ENCODE data around the gene CDH13. TPM values are rescaled to one million over a fixed set of nuclear protein-coding genes. Genes with fewer than 3 reads are reported as not detected.

The CDH13 gene
- total and polyA plus RNA-seq, 12 donors, result 0.86 to 30.6 (median 2.4) TPM

DNA sequence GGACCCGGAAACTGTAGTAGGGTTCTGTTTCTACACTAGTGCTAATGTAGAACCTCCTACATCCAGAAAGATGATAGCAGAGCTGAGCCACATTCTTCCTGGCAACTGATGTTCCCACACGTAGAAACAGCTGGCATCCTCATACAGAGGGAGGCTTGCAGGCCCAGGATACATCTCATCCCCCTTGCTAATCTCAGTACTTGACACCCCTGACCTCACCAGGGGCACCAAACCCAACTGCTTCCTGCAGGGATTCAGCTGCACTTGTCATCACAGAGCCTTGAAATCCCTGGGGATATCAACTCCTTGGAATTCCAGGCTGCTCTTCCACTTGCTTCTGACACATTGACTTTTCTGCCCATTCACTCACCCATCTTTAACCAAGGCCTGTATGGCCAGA lies 1105.8 kb downstream of the CDH13 start:
- no peak for DNase-seq
- H3K27me3 ChIP-seq, result no peaks in the 10 kb centered on the region
- intact Hi-C loops (cut with DNase I), result no loop called here
- H3K9me3 ChIP-seq (replicated peaks in 1 of 3), result no peaks in the 10 kb centered on the region
- no peak overlapping the region for H3K4me3 ChIP-seq
- no peak for TF ChIP-seq POLR2A (IDR thresholded peaks at IDR 0.05)
- TF ChIP-seq, protein P1, sequence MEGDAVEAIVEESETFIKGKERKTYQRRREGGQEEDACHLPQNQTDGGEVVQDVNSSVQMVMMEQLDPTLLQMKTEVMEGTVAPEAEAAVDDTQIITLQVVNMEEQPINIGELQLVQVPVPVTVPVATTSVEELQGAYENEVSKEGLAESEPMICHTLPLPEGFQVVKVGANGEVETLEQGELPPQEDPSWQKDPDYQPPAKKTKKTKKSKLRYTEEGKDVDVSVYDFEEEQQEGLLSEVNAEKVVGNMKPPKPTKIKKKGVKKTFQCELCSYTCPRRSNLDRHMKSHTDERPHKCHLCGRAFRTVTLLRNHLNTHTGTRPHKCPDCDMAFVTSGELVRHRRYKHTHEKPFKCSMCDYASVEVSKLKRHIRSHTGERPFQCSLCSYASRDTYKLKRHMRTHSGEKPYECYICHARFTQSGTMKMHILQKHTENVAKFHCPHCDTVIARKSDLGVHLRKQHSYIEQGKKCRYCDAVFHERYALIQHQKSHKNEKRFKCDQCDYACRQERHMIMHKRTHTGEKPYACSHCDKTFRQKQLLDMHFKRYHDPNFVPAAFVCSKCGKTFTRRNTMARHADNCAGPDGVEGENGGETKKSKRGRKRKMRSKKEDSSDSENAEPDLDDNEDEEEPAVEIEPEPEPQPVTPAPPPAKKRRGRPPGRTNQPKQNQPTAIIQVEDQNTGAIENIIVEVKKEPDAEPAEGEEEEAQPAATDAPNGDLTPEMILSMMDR (IDR thresholded peaks at IDR 0.05), result no peak
- H3K27ac ChIP-seq, result no peak overlapping the region
- no peaks in the 10 kb centered on the region for H3K36me3 ChIP-seq (replicated peaks in 1 of 2)
- WGBS, 4 donors, result 62 to 77% (median 72%) methylated on average over 2 of the region's 2 CpGs
- no peaks in the 10 kb centered on the region for H3K4me1 ChIP-seq (replicated peaks in 1 of 2)

DNA sequence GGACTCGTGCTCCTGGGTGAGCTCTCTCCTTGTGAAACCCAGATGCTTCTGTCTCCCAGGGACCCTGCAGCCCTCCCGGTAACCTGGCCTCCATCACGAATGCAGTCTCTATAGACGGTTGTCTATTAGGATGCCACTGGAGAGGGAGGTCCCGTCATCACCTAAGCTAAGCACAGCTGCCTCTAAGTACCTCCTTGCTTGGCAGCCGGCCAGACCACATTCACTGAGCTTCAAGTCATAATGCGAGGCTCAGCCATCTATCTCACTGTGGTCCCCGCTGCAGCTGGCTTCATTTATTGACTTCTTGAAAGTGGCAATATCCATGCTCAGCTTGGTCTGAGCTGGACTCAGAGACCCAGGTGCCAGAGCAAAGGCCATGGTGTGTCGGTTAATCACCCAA lies 1106.5 kb downstream of the CDH13 start:
- 55 to 82% (median 63%) methylated on average over 6 to 9 of the region's 9 CpGs for whole genome bisulfite sequencing, 4 donors
- intact Hi-C loops (cut with DNase I), result no loop called here
- Histone ChIP-seq H3K4me1 (replicated peaks in 1 of 2) (no peaks in the 10 kb centered on the region), H3K27ac (no peak overlapping the region), H3K4me3 (no peak overlapping the region), H3K27me3 (no peaks in the 10 kb centered on the region), H3K36me3 (replicated peaks in 1 of 2) (no peaks in the 10 kb centered on the region), H3K9me3 (replicated peaks in 1 of 3) (no peaks in the 10 kb centered on the region)
- TF ChIP-seq, protein P1 (IDR thresholded peaks at IDR 0.05), result no peak
- no peak for TF ChIP-seq POLR2A (IDR thresholded peaks at IDR 0.05)
- DNase-seq, result peak in 1 of 7 donors; percentile 22

DNA sequence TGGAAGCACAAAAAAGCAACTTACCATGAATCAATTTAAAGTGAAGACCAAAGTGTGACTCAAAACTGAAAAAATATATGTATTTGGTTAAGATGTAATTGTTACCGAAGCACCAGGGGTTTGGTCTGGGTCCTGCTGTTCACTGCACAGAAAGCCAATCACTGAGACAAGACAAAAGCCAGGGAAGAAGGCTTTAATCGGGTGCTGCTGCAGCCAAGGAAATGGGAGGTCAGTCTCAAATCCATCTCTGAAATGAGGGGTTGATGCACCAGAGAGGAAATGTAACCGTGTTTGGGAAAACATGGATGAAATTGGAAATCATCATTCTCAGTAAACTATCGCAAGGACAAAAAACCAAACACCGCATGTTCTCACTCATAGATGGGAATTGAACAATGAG lies 1107.4 kb downstream of the CDH13 start:
- DNase-seq, result no peak
- TF ChIP-seq POLR2A (IDR thresholded peaks at IDR 0.05), result no peak
- TF ChIP-seq, protein P1 (IDR thresholded peaks at IDR 0.05), result no peak
- Histone ChIP-seq H3K4me3 (no peak overlapping the region), H3K9me3 (replicated peaks in 1 of 3) (no peaks in the 10 kb centered on the region), H3K4me1 (replicated peaks in 1 of 2) (no peaks in the 10 kb centered on the region), H3K27ac (no peak overlapping the region), H3K36me3 (replicated peaks in 1 of 2) (no peaks in the 10 kb centered on the region), H3K27me3 (no peaks in the 10 kb centered on the region)
- intact Hi-C loops (cut with DNase I), result no loop called here
- 67 to 87% (median 72%) methylated on average over 5 of the region's 5 CpGs for WGBS, 4 donors

DNA sequence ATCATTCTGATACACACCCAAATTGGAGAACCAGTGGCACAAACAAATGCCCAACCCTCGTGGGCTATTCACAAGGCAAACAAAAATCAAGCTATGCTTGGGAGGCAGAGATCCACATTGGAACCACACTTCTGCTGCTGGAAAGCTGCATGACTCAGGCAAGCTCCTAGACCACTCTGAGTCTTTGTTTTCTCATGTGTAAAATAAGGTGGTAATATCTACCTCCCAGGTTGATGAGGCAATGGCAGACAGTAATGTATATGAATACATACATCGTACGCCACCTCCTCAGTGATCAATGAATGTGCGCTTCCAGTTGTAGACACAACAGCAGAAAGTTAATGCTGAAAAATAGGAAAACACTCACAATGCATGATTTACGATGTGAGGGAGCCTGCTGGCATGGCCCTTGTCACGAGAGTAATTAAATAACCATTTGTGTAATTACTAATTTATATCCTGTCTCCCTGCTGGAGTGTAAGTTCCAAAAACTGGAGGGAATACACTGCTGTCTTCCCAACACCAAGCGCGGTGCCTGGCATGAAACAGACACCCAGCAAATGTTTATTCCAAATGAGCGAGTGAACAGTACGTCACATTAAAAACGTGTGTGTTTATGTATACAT lies 1111.1 kb downstream of the CDH13 start:
- intact Hi-C loops (cut with DNase I), result no loop called here
- WGBS, 4 donors, result 66 to 86% (median 69%) methylated on average over 11 of the region's 11 CpGs
- Histone ChIP-seq H3K4me3 (no peak overlapping the region), H3K27me3 (no peaks in the 10 kb centered on the region), H3K36me3 (replicated peaks in 1 of 2) (no peaks in the 10 kb centered on the region), H3K27ac (no peak overlapping the region), H3K9me3 (replicated peaks in 1 of 3) (no peaks in the 10 kb centered on the region), H3K4me1 (replicated peaks in 1 of 2) (no peaks in the 10 kb centered on the region)
- no peak for DNase-seq
- TF ChIP-seq, protein P1 (IDR thresholded peaks at IDR 0.05), result no peak
- no peak for TF ChIP-seq POLR2A (IDR thresholded peaks at IDR 0.05)

Measured in adrenal gland (tissue), 12 donors.